B cell (primary cell): ENCODE data around the gene NUP214. TPM values are rescaled to one million over a fixed set of nuclear protein-coding genes. Genes with fewer than 3 reads are reported as not detected.

Experiments used
- ATAC-seq: fragments of 200-7000 bp; cut with Tn5 transposase; one replicate; pipeline ENCODE4 v1.10.0; 2021; ENCODE audit warnings: low read depth, mild to moderate bottlenecking, moderate number of reproducible peaks, moderate library complexity
- CTCF ChIA-PET: fragments of 350-600 bp; sonication (Branson Sonifier 250); formaldehyde crosslinking; loops from one replicate; lab custom pipeline; 2021; ENCODE audit warnings: antibody characterized with exemption, inconsistent platforms; lab: Charles Lee
- POLR2A ChIA-PET: fragments of 350-600 bp; sonication (Branson Sonifier 250); formaldehyde crosslinking; loops from one replicate; lab custom pipeline; 2021; ENCODE audit warnings: antibody characterized with exemption; lab: Charles Lee
- DNase-seq: peaks from one replicate; pipeline ENCODE4 v3.0.0; 2013
- H2AFZ ChIP-seq: 2 replicates; pipeline ENCODE4 v1.6.1; 2012; ENCODE audit warnings: mild to moderate bottlenecking, low read depth, low read length; ENCODE audit not compliant: insufficient read depth, poor library complexity, severe bottlenecking
- H3K27ac ChIP-seq, 2 donors: 1 replicate in 1 of 2; 2 replicates in 1 of 2; pipeline ENCODE4 v1.5.1; 2012 to 2013; ENCODE audit warnings: low read length in 2 of 2, mild to moderate bottlenecking in 2 of 2, moderate library complexity in 1 of 2
- H3K27me3 ChIP-seq, 4 experiments: fragments of 200-600 bp in 1 of 4; sonication (generic) in 1 of 4; replicated peaks in 1 of 4; 1 replicate in 2 of 4; 2 replicates in 2 of 4; pipeline versions ENCODE4 v1.6.1 to v1.7.0; 2013 to 2016; ENCODE audit warnings: low read length in 3 of 4, mild to moderate bottlenecking in 2 of 4, mixed read lengths in 1 of 4, moderate library complexity in 1 of 4; ENCODE audit not compliant: insufficient read depth in 4 of 4, control insufficient read depth in 3 of 4; ENCODE audit errors: control extremely low read depth in 1 of 4
- H3K36me3 ChIP-seq, 2 experiments: replicated peaks in 1 of 2; 1 replicate in 1 of 2; 2 replicates in 1 of 2; pipeline versions ENCODE4 v1.6.1 to v1.7.1; 2013; ENCODE audit warnings: low read length in 1 of 2; ENCODE audit not compliant: insufficient read depth in 2 of 2, control insufficient read depth in 1 of 2; ENCODE audit errors: control extremely low read depth in 1 of 2, extremely low read depth in 1 of 2
- H3K4me1 ChIP-seq, 2 donors: fragments of 200-600 bp in 1 of 2; sonication (generic) in 1 of 2; 1 replicate in 1 of 2; 2 replicates in 1 of 2; pipeline versions ENCODE4 v1.5.1 to v1.6.1; 2013 to 2017; ENCODE audit warnings: low read length in 2 of 2; ENCODE audit not compliant: control insufficient read depth in 2 of 2, insufficient read depth in 2 of 2
- H3K4me2 ChIP-seq: replicated peaks from 2 replicates; pipeline ENCODE3; 2012; ENCODE audit warnings: mild to moderate bottlenecking, low read depth, low read length; ENCODE audit not compliant: poor library complexity, severe bottlenecking
- H3K4me3 ChIP-seq, 5 experiments: fragments of 200-600 bp in 1 of 5; sonication (generic) in 1 of 5; 1 replicate in 3 of 5; 2 replicates in 2 of 5; pipeline versions ENCODE4 v1.5.1 to v1.7.0; 2011 to 2016; ENCODE audit warnings: low read length in 4 of 5, mild to moderate bottlenecking in 4 of 5, low read depth in 2 of 5, control low read depth in 1 of 5, moderate library complexity in 1 of 5; ENCODE audit not compliant: insufficient read depth in 1 of 5; ENCODE audit errors: control extremely low read depth in 1 of 5, extremely low read depth in 1 of 5
- H3K79me2 ChIP-seq: fragments of 200-600 bp; sonication (generic); one replicate; pipeline ENCODE4 v1.6.0; 2016; ENCODE audit warnings: low read length; ENCODE audit not compliant: control insufficient read depth, insufficient read depth
- H3K9ac ChIP-seq: fragments of 200-600 bp; sonication (generic); 2 replicates; pipeline ENCODE4 v1.6.1; 2017; ENCODE audit warnings: mild to moderate bottlenecking, low read length, moderate library complexity
- H3K9me3 ChIP-seq, 3 donors: one replicate each; pipeline versions ENCODE4 v1.6.1 to v1.7.1; 2013; ENCODE audit warnings: low read length in 2 of 3; ENCODE audit not compliant: control insufficient read depth in 2 of 3, insufficient read depth in 1 of 3; ENCODE audit errors: control extremely low read depth in 1 of 3
- H4K20me1 ChIP-seq: 2 replicates; pipeline ENCODE4 v1.6.0; 2012; ENCODE audit warnings: mild to moderate bottlenecking, low read length; ENCODE audit not compliant: insufficient read depth, control insufficient read depth, poor library complexity, severe bottlenecking
- H3K27ac Mint-ChIP-seq: one replicate; pipeline ENCODE4 v1.8.0; 2021; ENCODE audit warnings: mixed read lengths
- H3K27me3 Mint-ChIP-seq: one replicate; pipeline ENCODE4 v1.8.0; 2021; ENCODE audit warnings: mixed read lengths
- H3K4me1 Mint-ChIP-seq: one replicate; pipeline ENCODE4 v1.8.0; 2021; ENCODE audit warnings: mixed read lengths
- H3K4me3 Mint-ChIP-seq: one replicate; pipeline ENCODE4 v1.8.0; 2021; ENCODE audit warnings: mixed read lengths
- H3K9me3 Mint-ChIP-seq: one replicate; pipeline ENCODE4 v1.8.0; 2022; ENCODE audit warnings: mixed read lengths; ENCODE audit not compliant: insufficient read depth
- CTCF ChIP-seq: fragments of 200-600 bp; IDR thresholded peaks from one replicate; pipeline ENCODE4 v1.8.0; 2022; ENCODE audit warnings: antibody characterized with exemption, mild to moderate bottlenecking
- EZH2 ChIP-seq: IDR thresholded peaks from 2 replicates; pipeline ENCODE4 v1.6.1; 2012; ENCODE audit warnings: borderline replicate concordance, low read depth, mild to moderate bottlenecking, moderate library complexity, low read length; ENCODE audit not compliant: insufficient read depth, poor library complexity, severe bottlenecking
- WGBS: methylation state at CpG from one replicate; pipeline ENCODE4 v1.1.5; 2013; ENCODE audit warnings: missing lambda C conversion rate; ENCODE audit not compliant: insufficient coverage; 5-methylcytosine and 5-hydroxymethylcytosine counted together
- intact Hi-C: fragments of 100-400 bp; cut with micrococcal nuclease; formaldehyde crosslinking; loops from one replicate; pipeline ENCODE4 v1.10.0; 2022
- polyA plus RNA-seq: library from polyadenylated mRNA; depleted of rRNA; stranded (reverse); fragments of >200 nt; gene quantifications from 2 replicates; pipeline ENCODE4 v1.2.3, GENCODE V29; 2012
- total RNA-seq, 2 donors: library from RNA; stranded (reverse); fragments of 120-200 nt in 1 of 2; gene quantifications; 1 replicate in 1 of 2; 2 replicates in 1 of 2; pipeline versions ENCODE4 v1.2.3 to v1.2.4, GENCODE V29; 2013 to 2022

The NUP214 gene
- total and polyA plus RNA-seq, 2 donors (not counting 1 experiment from before 2014, with no cell fraction given): 19.0 to 94.6 TPM

- DNase-seq (no peak), ATAC-seq (no peak)
- no peak for TF ChIP-seq EZH2
- no peak for TF ChIP-seq CTCF
- Histone ChIP-seq H3K79me2 (peaks cover 4% of the 10 kb centered on the region), H3K4me1 (peaks cover 1% of the 10 kb centered on the region in 2 donors), H2AFZ (no peak overlapping the region), H3K27me3 (no peaks in the 10 kb centered on the region), H3K27ac (no peak overlapping the region), H3K9me3 (no peaks in the 10 kb centered on the region), H4K20me1 (no peaks in the 10 kb centered on the region), H3K9ac (no peak overlapping the region), H3K36me3 (peaks cover 0 to 68% of the 10 kb centered on the region in 2 experiments), H3K4me2 (no peak overlapping the region), H3K4me3 (no peak overlapping the region)
- Mint-ChIP-seq H3K4me3 (no peak overlapping the region), H3K9me3 (no peaks in the 10 kb centered on the region), H3K27me3 (no peaks in the 10 kb centered on the region), H3K4me1 (peaks cover under 1% of the 10 kb centered on the region), H3K27ac (no peak overlapping the region)
- intact Hi-C loops: no loop called here
- ChIA-PET CTCF (interaction anchor here (9.7 kb wide), 1 partner anchor 20 kb away, joined by 41 read pairs; no protein-coding TSS in a partner anchor), POLR2A (no interaction called here)
- 80% methylated on average over 14 of the region's 15 CpGs for WGBS
Measured at GRCh38 chr9:131198041-131198715, 72.8 kb downstream of the NUP214 start.

GRCh38 chr9:131201856-131202255 lies 76.5 kb downstream of the NUP214 start:
- Mint-ChIP-seq H3K4me1 (peaks cover 9% of the 10 kb centered on the region), H3K9me3 (no peaks in the 10 kb centered on the region), H3K4me3 (no peak overlapping the region), H3K27me3 (no peaks in the 10 kb centered on the region), H3K27ac (peak overlapping the region; percentile 56)
- no peak overlapping the region for H2AFZ ChIP-seq
- WGBS: 100% methylated on average over 3 of the region's 3 CpGs
- intact Hi-C loops: no loop called here
- H3K36me3 ChIP-seq: peaks cover 0 to 58% of the 10 kb centered on the region in 2 experiments
- no peak overlapping the region for H3K4me3 ChIP-seq
- CTCF ChIA-PET: interaction anchor here (1.8 to 9.7 kb wide), 2 partner anchors 24 to 134 kb away, joined by 5 to 41 read pairs; no protein-coding TSS in a partner anchor
- H3K4me2 ChIP-seq: no peak overlapping the region
- peaks cover 9% of the 10 kb centered on the region in 2 donors for H3K4me1 ChIP-seq
- no peak for DNase-seq
- ATAC-seq: no peak
- H3K27ac ChIP-seq: no peak overlapping the region
- no peak for TF ChIP-seq CTCF
- no peak for TF ChIP-seq EZH2
- POLR2A ChIA-PET: no interaction called here
- no peaks in the 10 kb centered on the region for H3K27me3 ChIP-seq
- H3K9me3 ChIP-seq: no peaks in the 10 kb centered on the region
- H4K20me1 ChIP-seq: no peaks in the 10 kb centered on the region
- no peaks in the 10 kb centered on the region for H3K79me2 ChIP-seq
- no peak overlapping the region for H3K9ac ChIP-seq
